Right lung (tissue), 10 donors: ENCODE results near the gene VCX3B. TPM values are rescaled to one million over a fixed set of nuclear protein-coding genes. Genes with fewer than 3 reads are reported as not detected.
"Not testable (repeated sequence)": the region's sequence is repeated elsewhere in the genome, so short reads cannot be mapped to it uniquely, and the experiment has no call there.

ENCODE experiments used
- DNase-seq, 2 donors: peaks; one replicate each; pipeline ENCODE4 v3.0.0-alpha.2; 2013
- long read RNA-seq, 8 donors: transcript quantifications; one replicate each; lab custom pipeline, GENCODE V29; 2026
- polyA plus RNA-seq, 5 donors: library from polyadenylated mRNA; unstranded; fragments of 120-200 nt; gene quantifications; one replicate each; pipeline versions ENCODE4 v1.2.1 to v1.2.3, GENCODE V29; 2013; ENCODE audit warnings: inconsistent platforms in 1 of 5, low replicate concordance in 1 of 5; ENCODE audit not compliant: insufficient read length in 5 of 5, insufficient read depth in 1 of 5

VCX3B gene
- polyA plus RNA-seq: under 1 TPM; 0.17 to 0.69 (median 0.31) TPM
- long read RNA-seq, donor 1: 0 reads
- long read RNA-seq, donor 2: 0 reads
- long read RNA-seq, donor 3: 0 reads
- long read RNA-seq, donor 4: 0 reads
- long read RNA-seq, donor 5: 0 reads
- long read RNA-seq, donor 6: 0 reads
- long read RNA-seq, donor 7: 0 reads
- long read RNA-seq, donor 8: 0 reads

GRCh38 chrX:8464530-8464929 lies at the start of gene VCX3B:
TSS of gene VCX3B (plus strand) at chrX:8464830. CDS start at chrX:8465451, 621 bp downstream.
- DNase-seq: not testable (repeated sequence)

- DNase-seq: no peak
These were observed 46.3 kb upstream of the VCX3B start for GRCh38 chrX:8418301-8418700.

DNA sequence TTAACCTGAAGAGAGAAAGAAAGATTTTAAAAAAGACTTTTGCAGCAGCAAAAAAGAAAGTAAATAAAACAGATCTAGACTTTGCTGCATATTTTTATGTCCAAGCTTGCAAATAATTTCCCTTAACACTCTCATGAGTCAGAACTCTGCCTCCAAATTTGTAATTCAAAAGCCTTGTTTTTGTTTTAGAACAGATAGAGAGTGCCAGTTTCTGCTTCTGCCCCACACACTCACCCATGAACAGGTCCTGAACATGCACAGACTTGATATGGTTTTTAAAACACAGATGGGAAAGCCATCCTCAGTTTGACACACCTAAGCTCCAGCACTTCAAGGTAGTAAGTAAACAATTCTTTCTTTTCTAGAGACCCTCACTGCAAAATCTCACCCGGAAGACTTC lies 39.7 kb upstream of the VCX3B start:
- DNase-seq: no peak

DNA sequence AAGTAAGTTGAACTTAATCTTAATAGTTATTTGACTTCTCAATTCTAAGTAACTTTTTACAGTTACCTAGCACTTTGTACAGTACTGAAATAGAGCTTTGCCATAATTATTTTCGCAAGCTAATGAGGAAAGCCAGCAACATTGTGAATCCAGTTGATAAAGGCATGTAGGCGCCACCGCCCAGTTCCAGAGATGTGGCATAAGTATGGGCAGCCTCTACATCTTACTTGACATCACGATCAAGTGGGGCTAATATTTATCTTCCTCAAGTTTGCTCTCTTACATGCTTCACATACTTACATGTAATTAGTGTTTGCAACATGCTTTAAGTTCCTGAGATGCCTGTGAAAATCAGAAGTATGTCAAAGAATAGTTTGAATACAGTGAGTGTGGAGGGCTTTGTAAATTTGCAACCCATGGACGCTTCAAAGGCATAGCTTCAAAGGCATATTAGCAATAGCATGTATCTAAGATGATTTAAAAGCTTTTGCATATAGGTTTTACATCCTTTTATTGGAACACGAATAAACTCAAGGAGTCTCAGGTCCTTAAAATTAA lies 34.9 kb upstream of the VCX3B start:
- DNase-seq: no peak

GRCh38 chrX:8430444-8430843 lies 34.2 kb upstream of the VCX3B start:
- DNase-seq: no peak

DNA sequence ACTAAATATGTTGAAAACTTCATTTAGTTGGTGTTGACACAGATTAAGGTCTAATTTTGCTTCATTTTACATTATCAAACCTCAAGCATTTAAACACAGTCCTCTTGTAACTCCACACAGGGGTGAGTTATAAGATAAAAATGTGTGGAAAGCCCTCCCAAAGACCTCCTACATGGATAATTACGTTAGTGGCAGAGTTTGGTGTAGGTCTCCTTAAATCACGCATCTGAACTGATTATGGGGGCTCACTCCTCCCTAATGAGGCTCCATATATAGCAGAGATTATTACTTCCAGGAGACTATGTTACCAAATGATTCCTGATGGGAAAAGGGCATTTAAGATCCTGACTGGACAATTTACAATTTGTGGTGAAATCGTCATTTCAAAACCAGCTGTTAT lies 32.2 kb upstream of the VCX3B start:
- DNase-seq: no peak

DNA sequence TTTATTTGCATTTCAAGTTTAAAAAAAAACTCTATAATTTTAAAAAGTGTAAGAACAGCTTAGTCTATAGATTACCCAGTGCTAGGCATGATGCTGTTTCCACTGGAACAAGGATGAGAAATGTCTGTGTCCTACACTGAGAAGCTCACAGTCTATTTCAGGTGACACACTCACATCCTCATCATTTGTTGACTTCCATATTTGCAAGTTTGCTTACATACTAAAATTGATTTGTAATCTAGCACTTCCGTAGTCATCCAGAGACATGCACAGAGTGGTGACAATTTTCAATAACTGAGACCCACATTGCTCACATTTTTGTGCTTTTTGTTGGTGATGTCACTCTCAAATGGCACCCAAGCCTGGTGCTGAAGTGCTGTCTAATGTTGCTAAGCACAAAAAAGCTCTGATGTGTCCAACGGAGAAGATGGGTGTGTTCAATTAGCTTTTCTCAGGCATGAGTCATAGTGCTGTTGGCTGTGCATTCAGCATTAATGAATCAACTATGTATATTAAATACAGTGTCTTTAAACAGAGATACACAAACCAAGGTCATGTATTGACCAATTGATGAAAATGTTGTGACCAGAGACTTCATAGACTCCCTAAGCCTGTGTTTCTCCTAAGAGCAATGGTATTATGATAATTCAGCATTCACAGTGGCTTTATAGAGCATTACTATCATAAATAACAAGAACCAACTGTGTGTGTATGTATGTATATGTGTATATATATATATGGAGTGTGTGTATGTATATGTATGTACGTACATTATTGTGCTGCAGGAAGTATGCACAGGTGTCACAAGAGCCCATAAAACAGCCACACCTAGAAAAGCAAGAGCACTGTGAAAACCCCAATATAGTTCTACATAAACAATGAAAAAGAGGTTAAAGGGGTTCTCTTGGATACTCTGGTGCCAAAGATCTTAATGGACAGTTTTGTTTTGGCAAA lies 31.2 kb upstream of the VCX3B start:
- DNase-seq: no peak

DNA sequence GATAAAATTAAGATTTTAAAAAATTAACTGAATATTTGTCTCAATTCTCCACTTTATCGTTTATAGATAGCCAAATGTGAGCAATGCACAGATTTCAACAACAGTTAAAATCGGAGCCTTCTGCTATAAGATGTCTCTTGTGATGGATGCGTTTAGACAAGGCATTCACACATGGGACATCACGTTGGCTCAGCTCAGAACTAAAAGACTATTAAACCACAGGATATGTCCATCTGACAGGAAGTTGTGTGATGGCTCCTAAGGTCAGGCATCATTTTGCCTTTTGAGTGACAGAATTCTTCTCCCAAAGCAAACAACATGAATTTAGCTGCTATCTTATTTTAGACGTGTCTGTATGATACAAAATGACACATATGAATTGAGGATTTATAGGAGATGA lies 17.3 kb upstream of the VCX3B start:
- DNase-seq: no peak

DNA sequence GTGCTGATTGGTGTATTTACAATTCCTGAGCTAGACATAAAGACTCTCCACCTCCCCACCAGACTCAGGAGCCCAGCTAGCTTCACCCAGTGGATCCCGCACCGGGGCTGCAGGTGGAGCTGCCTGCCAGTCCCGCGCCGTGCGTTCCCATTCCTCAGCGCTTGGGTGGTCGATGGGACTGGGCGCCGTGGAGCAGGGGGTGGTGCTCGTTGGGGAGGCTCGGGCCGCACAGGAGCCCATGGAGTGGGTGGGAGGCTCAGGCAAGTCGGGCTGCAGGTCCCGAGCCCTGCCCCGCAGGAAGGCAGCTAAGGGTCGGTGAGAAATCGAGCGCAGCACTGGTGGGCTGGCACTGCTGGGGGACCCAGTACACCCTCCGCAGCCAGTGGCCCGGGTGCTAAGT lies 12.3 kb upstream of the VCX3B start:
- not testable (repeated sequence) for DNase-seq

GRCh38 chrX:8453611-8454010 lies 11.0 kb upstream of the VCX3B start:
- DNase-seq: no peak

DNA sequence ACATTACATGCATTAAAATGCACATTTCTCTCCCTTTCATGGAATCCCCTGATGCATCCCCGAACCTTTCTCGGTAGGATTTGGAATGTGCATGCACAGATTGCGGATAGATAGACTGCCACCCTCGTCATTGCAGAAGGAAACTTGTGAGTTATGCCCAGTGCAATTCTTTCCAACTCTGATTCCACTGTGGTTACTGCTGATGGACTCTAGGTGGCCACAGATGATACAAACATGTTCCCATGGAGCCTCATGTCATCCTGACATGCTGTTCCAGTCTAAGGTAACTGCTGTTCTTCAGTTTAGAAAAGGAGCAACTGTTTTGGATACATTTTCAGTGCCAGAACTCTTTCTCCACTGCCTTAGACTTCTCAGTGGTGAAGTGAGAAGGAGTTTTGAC lies 9.1 kb upstream of the VCX3B start:
- no peak for DNase-seq

DNA sequence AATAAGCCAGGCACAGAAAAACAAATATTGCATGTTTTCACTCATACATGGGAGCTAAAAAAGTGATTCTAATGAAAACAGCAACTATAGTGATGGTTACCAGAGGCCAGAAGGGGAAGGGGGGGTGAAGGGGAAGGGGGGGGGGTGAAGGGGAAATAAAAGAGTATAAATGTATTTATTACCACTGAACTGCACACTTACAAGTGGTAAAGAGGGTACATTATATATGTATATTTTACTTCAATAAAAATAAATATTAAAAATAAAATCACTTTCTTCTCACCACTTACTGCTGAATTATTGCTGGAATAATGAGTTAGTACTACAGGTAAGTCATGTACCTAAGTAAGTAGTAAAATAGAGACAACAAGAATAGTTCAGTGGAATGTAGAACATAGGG lies 2.1 kb upstream of the VCX3B start:
- no peak for DNase-seq

DNA sequence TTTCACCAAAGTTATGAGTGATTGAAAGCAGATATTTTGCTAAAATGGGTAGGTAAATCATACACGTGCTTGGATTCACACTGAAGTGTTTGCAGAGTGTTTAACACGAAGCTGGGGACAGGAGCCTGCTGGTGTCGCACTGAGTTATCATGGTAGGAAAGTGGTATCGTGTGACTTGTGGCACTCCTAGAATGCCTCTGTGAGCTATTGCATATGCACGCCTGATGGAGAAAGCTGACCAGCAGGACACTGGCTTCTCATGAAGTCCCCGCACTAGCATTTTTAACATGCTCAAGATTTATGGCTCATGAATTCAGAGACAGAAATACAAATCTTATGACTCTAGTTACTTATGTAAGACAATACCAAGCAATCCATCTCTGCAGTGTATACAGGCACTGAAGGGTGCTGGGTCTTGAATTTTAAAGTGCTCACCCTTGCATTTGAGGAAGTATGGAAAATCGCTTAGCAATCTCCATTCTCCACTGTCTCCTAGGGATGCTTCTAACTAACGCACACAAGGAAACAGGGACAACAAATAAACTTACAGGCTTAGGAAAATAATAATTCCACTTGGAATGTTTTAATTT lies 19.8 kb downstream of the VCX3B start:
- no peak for DNase-seq

- DNase-seq: not testable (repeated sequence)
These were observed 30.4 kb downstream of the VCX3B start for GRCh38 chrX:8495036-8495435.

- DNase-seq: no peak
These were observed 35.6 kb downstream of the VCX3B start for GRCh38 chrX:8500203-8500602.

GRCh38 chrX:8502101-8502500 lies 37.5 kb downstream of the VCX3B start:
- not testable (repeated sequence) for DNase-seq

- no peak for DNase-seq
These were observed 39.8 kb downstream of the VCX3B start for GRCh38 chrX:8504451-8504850.
